PFSK-1 (cell line): ENCODE results near the gene KCNK6.

Source experiments
- FOXP2 ChIP-seq: optimal IDR thresholded peaks from 2 replicates; pipeline ENCODE3; 2011; ENCODE audit warnings: borderline replicate concordance, control low read depth, inconsistent platforms; ENCODE audit not compliant: insufficient read depth; ENCODE audit errors: extremely low read length, extremely low read depth
- POLR2AphosphoS5 ChIP-seq: IDR thresholded peaks from 2 replicates; pipeline ENCODE4 v1.6.1; 2012; ENCODE audit warnings: low read depth, mild to moderate bottlenecking, control low read depth, low read length, moderate library complexity
- REST ChIP-seq, 2 experiments: IDR thresholded peaks; 2 replicates each; pipeline versions ENCODE4 v1.6.1 to v1.8.0; 2011 to 2012; ENCODE audit warnings: low read depth in 2 of 2, low read length in 2 of 2, control low read depth in 1 of 2, inconsistent platforms in 1 of 2, mild to moderate bottlenecking in 1 of 2, moderate library complexity in 1 of 2; ENCODE audit not compliant: insufficient read depth in 1 of 2
- SIN3A ChIP-seq: IDR thresholded peaks from 2 replicates; pipeline ENCODE4 v1.6.1; 2012; ENCODE audit warnings: mild to moderate bottlenecking, low read length, moderate library complexity, borderline replicate concordance; ENCODE audit not compliant: insufficient read depth
- TAF1 ChIP-seq: IDR thresholded peaks from 2 replicates; pipeline ENCODE4 v1.6.1; 2012; ENCODE audit warnings: low read length, control low read depth, borderline replicate concordance; ENCODE audit not compliant: insufficient read depth

The KCNK6 gene

DNA sequence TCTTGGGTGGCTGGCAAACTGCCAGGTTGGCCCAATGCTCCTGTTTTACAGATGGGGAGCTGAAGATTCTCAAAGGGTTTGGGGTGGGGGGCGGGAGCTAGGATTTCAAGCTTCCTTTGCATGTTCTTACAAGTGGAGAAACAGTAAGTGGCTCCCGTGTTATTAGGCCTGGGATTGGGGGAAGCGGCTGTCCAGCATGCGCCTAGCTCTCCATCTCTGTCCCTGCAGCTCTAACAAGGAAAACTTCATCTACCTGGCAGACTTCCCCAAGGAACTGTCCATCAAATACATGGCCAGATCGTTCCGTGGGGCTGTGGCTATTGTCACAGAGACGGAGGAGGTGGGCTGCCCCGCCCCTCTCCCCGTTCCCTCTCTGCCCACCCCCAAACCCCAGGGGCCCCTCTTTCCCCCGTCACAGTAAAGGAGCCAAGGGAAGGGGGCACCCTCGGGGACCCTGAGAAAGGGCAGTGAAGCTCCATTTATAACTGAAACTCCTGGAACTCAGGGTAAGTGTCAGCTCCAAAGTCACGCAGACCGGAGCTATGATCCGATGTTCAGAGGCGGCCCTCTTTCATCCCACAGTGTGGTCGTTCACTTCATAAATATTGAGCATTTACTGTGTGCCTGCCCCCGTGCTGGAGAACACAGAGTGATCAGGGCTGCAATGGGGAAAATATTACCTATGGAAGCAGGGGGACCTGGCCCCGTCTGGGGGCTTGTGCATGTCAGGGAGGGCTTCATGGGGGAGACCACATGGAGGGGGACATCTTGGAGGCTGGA, 39.8 kb downstream of the KCNK6 start:
- no peak for TF ChIP-seq FOXP2
- no peak for TF ChIP-seq REST (IDR thresholded peaks at IDR 0.05; ENCODE audit: insufficient read depth in 1 of 2, low read depth in 2 of 2, low read length in 2 of 2)
- TF ChIP-seq SIN3A, result no peak
- TF ChIP-seq TAF1, result no peak
- no peak for TF ChIP-seq POLR2AphosphoS5

GRCh38 chr19:38360351-38360750, 40.7 kb downstream of the KCNK6 start:
- TF ChIP-seq FOXP2 (no peak), SIN3A (no peak), POLR2AphosphoS5 (no peak), TAF1 (no peak), REST (IDR thresholded peaks at IDR 0.05; ENCODE audit: insufficient read depth in 1 of 2, low read depth in 2 of 2, low read length in 2 of 2) (no peak)

DNA sequence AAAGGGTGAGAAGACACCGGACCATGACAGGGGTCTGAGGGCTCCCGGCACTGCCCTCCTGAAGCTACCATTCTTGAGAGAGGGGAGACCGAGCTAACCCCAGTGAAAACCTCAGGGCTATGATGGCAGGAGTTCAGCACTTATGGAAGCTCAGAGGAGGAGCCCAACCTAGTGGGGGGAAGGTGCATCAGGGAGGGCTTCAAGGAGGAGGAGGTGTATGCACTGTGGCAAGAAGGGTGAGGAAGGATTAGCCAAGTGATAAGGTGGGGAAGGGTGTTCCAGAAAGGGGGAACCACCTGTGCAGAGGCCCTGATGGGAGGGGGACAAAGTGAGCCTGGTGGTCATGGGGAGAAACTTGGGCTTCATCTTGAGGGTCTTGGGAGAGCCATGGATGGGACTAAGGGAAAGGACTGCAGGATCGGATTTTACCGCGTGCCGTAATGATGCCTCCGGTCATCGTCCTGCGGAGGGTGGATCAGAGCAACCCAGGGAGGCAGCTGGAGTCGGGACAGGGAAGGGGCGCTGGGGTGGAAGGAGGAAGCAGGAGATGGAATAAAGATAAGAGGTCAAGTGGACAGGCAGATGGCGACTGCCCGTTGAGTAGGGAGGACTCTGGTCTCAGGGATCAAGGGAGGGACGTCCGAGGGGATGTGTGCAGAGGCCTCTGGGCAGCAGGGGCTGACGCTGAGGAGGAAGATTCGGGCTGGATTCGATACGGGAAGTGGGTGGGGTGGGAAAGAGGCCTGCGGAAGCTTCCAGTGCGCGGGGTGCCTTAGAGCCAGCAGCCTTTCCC, 41.4 kb downstream of the KCNK6 start:
- TF ChIP-seq FOXP2 (no peak), POLR2AphosphoS5 (0 out of 2 replicates have a peak, but pooled peaks have one; percentile 13)

DNA sequence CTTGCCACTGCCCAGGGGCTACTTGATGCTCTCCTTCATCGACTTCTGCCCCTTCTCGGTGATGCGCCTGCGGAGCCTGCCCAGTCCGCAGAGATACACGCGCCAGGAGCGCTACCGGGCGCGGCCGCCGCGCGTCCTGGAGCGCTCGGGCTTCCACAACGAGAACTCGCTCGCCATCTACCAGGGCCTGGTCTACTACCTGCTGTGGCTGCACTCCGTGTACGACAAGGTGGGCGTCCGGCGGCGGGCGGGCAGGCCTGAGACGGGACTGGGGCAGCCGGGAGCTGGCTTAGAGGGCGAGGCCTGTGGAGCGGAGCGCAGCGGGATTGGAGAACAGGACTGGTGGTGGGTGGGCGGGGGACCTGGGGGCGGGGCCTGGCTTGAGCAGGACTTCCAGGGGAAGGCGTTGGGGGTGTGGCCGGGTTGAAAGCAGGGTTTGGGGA, 42.0 kb downstream of the KCNK6 start:
- peak; percentile 40; the same call in 1 of the 2 replicates for TF ChIP-seq TAF1
- TF ChIP-seq SIN3A, result no peak
- no peak for TF ChIP-seq REST (IDR thresholded peaks at IDR 0.05; ENCODE audit: insufficient read depth in 1 of 2, low read depth in 2 of 2, low read length in 2 of 2)
- TF ChIP-seq FOXP2, result no peak
- TF ChIP-seq POLR2AphosphoS5, result 0 out of 2 replicates have a peak, but pooled peaks have one; percentile 27

DNA sequence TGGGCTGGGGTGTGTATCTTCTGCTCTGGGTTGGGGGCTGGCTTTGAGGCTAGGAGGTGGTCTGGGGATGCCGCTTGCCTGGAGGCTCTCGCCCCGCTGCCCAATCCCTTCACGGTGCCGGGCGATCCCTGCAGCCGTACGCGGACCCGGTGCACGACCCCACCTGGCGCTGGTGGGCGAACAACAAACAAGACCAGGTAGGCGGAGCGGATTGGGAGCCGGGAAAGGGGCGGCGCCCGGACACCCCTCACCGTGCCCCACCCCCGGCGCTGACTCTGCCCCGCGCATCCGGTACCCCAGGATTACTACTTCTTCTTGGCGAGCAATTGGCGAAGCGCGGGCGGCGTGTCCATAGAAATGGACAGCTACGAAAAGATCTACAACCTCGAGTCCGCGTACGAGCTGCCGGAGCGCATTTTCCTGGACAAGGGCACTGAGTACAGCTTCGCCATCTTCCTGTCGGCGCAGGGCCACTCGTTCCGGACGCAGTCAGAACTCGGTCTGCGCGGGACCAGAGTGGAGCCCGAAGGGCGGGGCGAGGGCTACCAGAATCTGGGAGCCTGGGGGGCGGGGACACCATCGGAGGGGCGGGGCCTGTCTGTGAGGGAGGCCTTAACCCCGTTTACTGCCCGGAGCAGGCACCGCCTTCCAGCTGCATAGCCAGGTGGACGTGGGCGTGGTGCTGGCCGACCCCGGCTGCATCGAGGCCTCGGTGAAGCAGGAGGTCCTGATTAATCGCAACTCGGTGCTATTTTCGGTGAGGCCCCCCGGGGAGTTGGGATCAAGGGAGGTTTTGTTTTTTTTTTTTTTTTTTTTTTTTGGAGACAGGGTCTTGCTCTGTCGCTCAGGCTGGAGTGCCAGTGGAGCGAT, 42.7 kb downstream of the KCNK6 start:
- TF ChIP-seq FOXP2 (no peak), REST (IDR thresholded peaks at IDR 0.05; ENCODE audit: insufficient read depth in 1 of 2, low read depth in 2 of 2, low read length in 2 of 2) (no peak), POLR2AphosphoS5 (0 out of 2 replicates have a peak, but pooled peaks have one; percentile 38), SIN3A (no peak), TAF1 (peak; percentile 24; the same call in 1 of the 2 replicates)
